ENCODE results near the gene DHRS7C. TPM values are rescaled to one million over a fixed set of nuclear protein-coding genes. Genes with fewer than 3 reads are reported as not detected.

The DHRS7C gene, protein sequence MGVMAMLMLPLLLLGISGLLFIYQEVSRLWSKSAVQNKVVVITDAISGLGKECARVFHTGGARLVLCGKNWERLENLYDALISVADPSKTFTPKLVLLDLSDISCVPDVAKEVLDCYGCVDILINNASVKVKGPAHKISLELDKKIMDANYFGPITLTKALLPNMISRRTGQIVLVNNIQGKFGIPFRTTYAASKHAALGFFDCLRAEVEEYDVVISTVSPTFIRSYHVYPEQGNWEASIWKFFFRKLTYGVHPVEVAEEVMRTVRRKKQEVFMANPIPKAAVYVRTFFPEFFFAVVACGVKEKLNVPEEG
- total RNA-seq (0.63 and 1.2 TPM in 2 replicates), polyA plus RNA-seq (1.1 TPM in 1 of 2 replicates, not detected in the other)

DNA sequence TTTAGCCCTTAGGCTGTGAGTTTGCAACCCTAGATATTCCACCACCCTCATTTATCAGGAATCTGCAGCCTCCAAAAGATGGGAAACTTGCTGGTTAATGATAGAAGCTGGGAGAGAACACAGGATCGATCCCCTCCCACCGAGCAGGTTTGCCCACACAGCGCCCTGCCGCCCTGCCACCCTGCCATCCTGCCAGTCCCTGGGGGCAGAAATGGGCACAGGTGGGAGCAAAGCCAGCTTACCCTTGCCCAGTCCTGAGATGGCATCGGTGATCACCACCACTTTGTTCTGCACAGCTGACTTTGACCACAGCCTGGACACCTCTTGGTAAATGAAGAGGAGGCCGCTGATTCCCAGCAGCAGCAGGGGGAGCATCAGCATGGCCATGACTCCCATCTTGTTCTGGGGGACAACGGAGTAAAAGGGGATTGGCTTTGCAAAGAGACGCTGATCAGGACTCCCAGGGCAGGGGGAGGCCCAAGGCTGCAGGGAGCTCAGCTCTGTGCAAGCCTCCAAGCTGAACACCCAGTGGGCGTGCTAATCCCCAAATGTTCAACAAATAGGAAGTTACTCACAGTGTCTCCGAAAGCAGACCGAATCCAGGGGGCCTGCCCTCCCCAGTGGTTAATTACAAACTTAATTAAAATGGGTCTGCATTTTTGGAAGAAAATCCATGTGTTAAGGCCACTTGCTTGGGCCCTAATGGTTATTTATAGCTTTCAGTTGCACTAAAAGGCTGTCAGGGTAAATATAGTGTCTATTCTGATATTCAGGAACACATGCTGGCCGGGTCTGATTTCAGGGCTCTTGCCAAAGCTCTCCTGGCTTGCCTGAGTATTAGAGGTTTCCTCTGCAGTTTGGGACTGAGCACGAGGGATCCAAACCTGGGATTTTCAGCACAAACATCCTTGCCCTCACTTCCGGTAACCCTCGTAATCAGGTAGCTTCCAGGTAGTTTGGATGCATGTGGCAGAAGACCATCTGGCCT lies at the start of gene DHRS7C:
Gene DHRS7C (minus strand): TSS at position 704 of the 988 bp plus-strand sequence. CDS start 308 bp downstream, at position 396.
- peak within 1 kb of the TSS; percentile 41 for H3K27ac ChIP-seq
- TF ChIP-seq, protein P1, sequence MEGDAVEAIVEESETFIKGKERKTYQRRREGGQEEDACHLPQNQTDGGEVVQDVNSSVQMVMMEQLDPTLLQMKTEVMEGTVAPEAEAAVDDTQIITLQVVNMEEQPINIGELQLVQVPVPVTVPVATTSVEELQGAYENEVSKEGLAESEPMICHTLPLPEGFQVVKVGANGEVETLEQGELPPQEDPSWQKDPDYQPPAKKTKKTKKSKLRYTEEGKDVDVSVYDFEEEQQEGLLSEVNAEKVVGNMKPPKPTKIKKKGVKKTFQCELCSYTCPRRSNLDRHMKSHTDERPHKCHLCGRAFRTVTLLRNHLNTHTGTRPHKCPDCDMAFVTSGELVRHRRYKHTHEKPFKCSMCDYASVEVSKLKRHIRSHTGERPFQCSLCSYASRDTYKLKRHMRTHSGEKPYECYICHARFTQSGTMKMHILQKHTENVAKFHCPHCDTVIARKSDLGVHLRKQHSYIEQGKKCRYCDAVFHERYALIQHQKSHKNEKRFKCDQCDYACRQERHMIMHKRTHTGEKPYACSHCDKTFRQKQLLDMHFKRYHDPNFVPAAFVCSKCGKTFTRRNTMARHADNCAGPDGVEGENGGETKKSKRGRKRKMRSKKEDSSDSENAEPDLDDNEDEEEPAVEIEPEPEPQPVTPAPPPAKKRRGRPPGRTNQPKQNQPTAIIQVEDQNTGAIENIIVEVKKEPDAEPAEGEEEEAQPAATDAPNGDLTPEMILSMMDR (IDR thresholded peaks at IDR 0.05; ENCODE audit: low read depth, low read length), result no peak

DNA sequence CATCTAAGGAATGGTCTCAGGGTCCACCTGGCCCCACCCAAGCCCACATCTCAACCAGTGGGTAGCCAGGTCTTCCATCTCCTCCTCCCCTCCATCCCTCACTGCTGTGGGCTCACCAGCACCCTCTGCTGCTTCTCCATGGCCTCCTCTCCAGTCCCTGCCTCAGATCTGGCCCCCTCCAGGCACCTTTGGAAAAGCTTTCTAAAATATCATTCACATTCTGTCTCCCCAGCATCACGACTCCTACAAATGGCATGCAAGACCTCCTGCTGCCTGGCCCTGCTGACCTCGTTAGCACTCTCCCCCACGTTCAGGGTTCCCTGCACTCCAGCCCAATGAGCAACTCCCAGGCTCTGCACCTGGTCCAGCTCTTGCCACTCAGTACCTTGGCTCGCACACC lies 48.0 kb upstream of the DHRS7C start:
- Histone ChIP-seq H3K36me3 (no peaks in the 10 kb centered on the region), H3K27me3 (no peaks in the 10 kb centered on the region), H3K27ac (no peak overlapping the region), H3K4me1 (ENCODE audit: low read depth) (no peaks in the 10 kb centered on the region), H3K4me3 (no peak overlapping the region), H3K9me3 (ENCODE audit: low read depth) (no peaks in the 10 kb centered on the region)
- DNase-seq (ENCODE audit: low read depth in 1 of 2, low spot score in 1 of 2), result peak in 1 of 2 donors; percentile 38
- TF ChIP-seq, protein P1 (IDR thresholded peaks at IDR 0.05; ENCODE audit: low read depth, low read length), result peak; percentile 37

More for the DNA sequence above, at the start of gene DHRS7C:
- Histone ChIP-seq H3K9me3 (ENCODE audit: low read depth) (no peaks in the 10 kb centered on the region), H3K36me3 (no peaks in the 10 kb centered on the region), H3K4me3 (no peak within 1 kb of the TSS), H3K4me1 (ENCODE audit: low read depth) (peaks cover 25% of the 10 kb centered on the region), H3K27me3 (no peaks in the 10 kb centered on the region)
- peak in 1 of 2 donors; percentile 35 for DNase-seq (ENCODE audit: low read depth in 1 of 2, low spot score in 1 of 2)

DNA sequence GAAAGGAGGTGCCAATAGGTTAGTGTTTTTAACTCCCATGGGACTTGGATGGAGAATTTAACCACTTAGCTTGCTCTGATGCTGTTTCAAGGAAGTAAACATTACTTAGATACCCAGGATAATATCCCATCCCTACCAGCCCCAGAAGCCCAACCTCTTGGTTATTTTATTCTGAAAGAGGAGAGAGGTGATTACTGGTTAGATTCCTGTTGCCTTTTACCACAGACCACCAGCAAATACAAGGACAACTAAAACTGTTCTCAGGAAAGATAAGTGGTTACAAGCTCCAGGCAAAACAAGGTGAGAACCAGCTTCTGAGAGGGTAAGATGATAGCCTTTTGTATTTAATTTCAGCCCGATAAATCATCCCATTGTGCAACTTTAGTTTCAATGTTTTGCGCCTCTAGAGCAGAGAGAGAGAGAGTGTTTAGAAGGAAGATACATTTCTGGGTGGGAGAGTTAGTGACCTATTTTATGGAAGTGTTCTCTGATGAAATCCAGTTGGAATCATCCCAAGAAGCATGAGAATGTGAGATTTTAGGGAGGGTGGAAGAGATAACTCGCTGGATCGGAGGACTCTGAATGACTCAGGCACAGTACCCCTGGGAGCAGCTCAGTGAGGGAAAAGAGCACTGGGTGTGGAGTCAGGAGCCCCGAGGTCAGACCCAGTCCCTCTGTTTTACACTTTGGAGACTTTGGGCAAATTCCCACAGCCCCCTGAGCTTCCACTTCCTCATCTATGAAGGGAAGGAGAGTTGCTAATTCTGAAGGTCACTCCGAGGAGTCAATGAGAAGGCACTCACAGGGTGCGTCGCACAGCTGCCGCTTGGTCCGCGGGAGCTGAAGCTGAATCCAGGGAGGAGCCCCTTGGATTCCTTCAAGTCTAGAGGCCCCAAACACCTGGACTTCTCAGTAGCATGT lies 46.4 kb upstream of the DHRS7C start:
- no peaks in the 10 kb centered on the region for H3K36me3 ChIP-seq
- no peaks in the 10 kb centered on the region for H3K9me3 ChIP-seq (ENCODE audit: low read depth)
- H3K4me1 ChIP-seq (ENCODE audit: low read depth), result no peaks in the 10 kb centered on the region
- H3K4me3 ChIP-seq, result no peak overlapping the region
- H3K27ac ChIP-seq, result no peak overlapping the region
- TF ChIP-seq, protein P1 (IDR thresholded peaks at IDR 0.05; ENCODE audit: low read depth, low read length), result no peak
- peak in 1 of 2 donors; percentile 97 for DNase-seq (ENCODE audit: low read depth in 1 of 2, low spot score in 1 of 2)
- H3K27me3 ChIP-seq, result no peaks in the 10 kb centered on the region

DNA sequence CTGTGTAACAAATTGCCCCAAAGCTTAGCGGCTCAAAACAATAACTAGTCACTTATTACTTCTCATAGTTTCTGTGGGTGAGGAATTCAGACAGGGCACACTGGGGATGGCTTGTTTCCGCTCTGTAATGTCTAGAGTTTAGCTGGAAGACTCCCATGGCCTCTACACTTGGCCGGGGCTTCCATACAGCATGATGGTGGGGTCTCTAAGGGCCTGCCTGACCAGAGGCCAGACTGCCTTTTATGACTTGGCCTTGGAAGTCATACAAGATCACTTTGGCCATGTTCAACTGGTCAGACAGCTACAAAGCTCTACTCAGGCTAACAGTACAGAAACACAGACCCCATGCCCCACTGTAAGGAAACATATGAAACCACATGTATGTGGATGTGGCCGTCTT lies 42.5 kb upstream of the DHRS7C start:
- Histone ChIP-seq H3K4me3 (no peak overlapping the region), H3K27me3 (no peaks in the 10 kb centered on the region), H3K27ac (no peak overlapping the region), H3K9me3 (ENCODE audit: low read depth) (no peaks in the 10 kb centered on the region), H3K36me3 (no peaks in the 10 kb centered on the region), H3K4me1 (ENCODE audit: low read depth) (no peaks in the 10 kb centered on the region)
- no peak for DNase-seq (ENCODE audit: low read depth in 1 of 2, low spot score in 1 of 2)
- TF ChIP-seq, protein P1 (IDR thresholded peaks at IDR 0.05; ENCODE audit: low read depth, low read length), result no peak

DNA sequence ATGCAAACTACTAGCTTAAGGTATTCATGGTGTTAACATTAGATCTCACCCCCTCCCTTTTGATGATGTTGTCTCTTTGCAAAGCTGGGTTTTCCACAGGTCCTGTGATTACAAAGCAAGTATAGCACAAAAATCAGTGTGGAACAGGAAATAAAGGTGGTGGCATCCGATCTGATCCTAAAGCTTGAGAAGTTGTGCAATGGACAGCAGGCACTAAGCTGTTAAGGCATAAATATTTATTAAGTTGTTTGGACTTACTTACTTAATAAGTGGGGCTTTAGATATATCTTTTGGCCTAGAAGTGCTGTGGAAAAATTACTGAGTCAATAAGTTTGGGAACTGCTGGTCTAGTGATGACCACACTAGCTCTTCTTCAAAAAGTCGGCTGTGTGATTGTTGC lies 39.3 kb upstream of the DHRS7C start:
- Histone ChIP-seq H3K27ac (no peak overlapping the region), H3K4me1 (ENCODE audit: low read depth) (no peaks in the 10 kb centered on the region), H3K4me3 (no peak overlapping the region), H3K27me3 (no peaks in the 10 kb centered on the region), H3K36me3 (no peaks in the 10 kb centered on the region), H3K9me3 (ENCODE audit: low read depth) (no peaks in the 10 kb centered on the region)
- TF ChIP-seq, protein P1 (IDR thresholded peaks at IDR 0.05; ENCODE audit: low read depth, low read length), result no peak
- DNase-seq (ENCODE audit: low read depth in 1 of 2, low spot score in 1 of 2), result no peak
